Measurements from ENCODE around the gene EMSY.

Gene EMSY

DNA sequence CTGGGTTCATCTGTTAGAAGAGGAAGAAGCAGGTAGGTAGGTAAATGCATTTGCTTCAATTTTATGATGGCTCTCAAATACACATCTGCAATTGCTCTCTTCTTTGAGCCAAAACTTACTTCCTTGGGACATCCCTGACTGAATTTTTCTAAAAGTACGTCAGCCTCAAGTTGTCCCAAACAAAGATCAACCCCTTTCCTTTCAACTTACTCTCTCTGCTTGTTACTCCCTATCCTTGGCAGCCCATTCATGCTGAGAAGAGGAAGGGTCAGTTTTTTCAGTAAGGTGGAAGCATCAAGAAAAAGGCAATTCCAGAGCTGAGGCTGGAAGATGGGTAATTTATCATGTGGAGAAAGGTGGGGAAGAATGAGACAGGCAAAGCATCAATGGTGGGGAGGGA lies 114.5 kb downstream of the EMSY start:
- no peaks in the 10 kb centered on the region for H3K36me3 ChIP-seq (ENCODE audit: insufficient read depth, insufficient read length, low read length)
- H3K9me3 ChIP-seq (ENCODE audit: insufficient read depth, low read length), result no peaks in the 10 kb centered on the region
- H3K9ac ChIP-seq (ENCODE audit: insufficient read length, low read depth), result no peak overlapping the region
- no peak for TF ChIP-seq SUZ12 (IDR thresholded peaks at IDR 0.05; ENCODE audit: extremely low read depth, insufficient read depth, insufficient read length)
- no peak for TF ChIP-seq ZNF274 (IDR thresholded peaks at IDR 0.05; ENCODE audit: low read depth, low read length)
- TF ChIP-seq YY1 (IDR thresholded peaks at IDR 0.05; ENCODE audit: insufficient read depth, insufficient read length), result no peak
- DNase-seq (ENCODE audit: low read depth, low spot score), result no peak
- no peak overlapping the region for H3K4me3 ChIP-seq (ENCODE audit: insufficient read length, low read depth)
- H3K27me3 ChIP-seq (ENCODE audit: insufficient read depth, insufficient read length), result no peaks in the 10 kb centered on the region
- H3K4me1 ChIP-seq (ENCODE audit: insufficient read depth, insufficient read length), result no peaks in the 10 kb centered on the region

DNA sequence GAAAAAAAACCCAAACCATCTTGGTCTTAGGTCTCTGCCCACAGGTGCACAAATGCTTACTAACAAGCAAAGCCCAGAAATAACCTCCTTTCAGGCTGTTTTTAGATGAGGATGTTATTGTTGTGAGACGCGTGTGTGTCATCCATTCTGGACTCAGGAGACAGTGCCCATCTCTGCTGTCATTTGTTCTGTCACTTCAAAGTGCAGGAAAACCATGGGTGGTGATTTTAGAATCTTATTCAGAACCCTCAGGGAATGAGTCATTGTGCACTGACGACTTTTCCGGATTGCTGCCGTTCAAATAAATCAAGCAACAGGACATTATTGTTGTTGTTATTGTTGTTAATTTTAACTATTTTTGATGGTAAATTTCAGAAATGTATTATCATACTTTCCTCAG lies 115.4 kb downstream of the EMSY start:
- Histone ChIP-seq H3K4me1 (ENCODE audit: insufficient read depth, insufficient read length) (no peaks in the 10 kb centered on the region), H3K36me3 (ENCODE audit: insufficient read depth, insufficient read length, low read length) (no peaks in the 10 kb centered on the region), H3K27me3 (ENCODE audit: insufficient read depth, insufficient read length) (no peaks in the 10 kb centered on the region), H3K4me3 (ENCODE audit: insufficient read length, low read depth) (no peak overlapping the region), H3K9ac (ENCODE audit: insufficient read length, low read depth) (no peak overlapping the region), H3K9me3 (ENCODE audit: insufficient read depth, low read length) (no peaks in the 10 kb centered on the region)
- DNase-seq (ENCODE audit: low read depth, low spot score), result no peak
- TF ChIP-seq YY1 (IDR thresholded peaks at IDR 0.05; ENCODE audit: insufficient read depth, insufficient read length) (no peak), SUZ12 (IDR thresholded peaks at IDR 0.05; ENCODE audit: extremely low read depth, insufficient read depth, insufficient read length) (no peak), ZNF274 (IDR thresholded peaks at IDR 0.05; ENCODE audit: low read depth, low read length) (no peak)

- no peaks in the 10 kb centered on the region for H3K36me3 ChIP-seq (ENCODE audit: insufficient read depth, insufficient read length, low read length)
- no peak overlapping the region for H3K9ac ChIP-seq (ENCODE audit: insufficient read length, low read depth)
- no peaks in the 10 kb centered on the region for H3K4me1 ChIP-seq (ENCODE audit: insufficient read depth, insufficient read length)
- H3K9me3 ChIP-seq (ENCODE audit: insufficient read depth, low read length), result no peaks in the 10 kb centered on the region
- DNase-seq (ENCODE audit: low read depth, low spot score), result no peak
- no peaks in the 10 kb centered on the region for H3K27me3 ChIP-seq (ENCODE audit: insufficient read depth, insufficient read length)
- H3K4me3 ChIP-seq (ENCODE audit: insufficient read length, low read depth), result no peak overlapping the region
- TF ChIP-seq SUZ12 (IDR thresholded peaks at IDR 0.05; ENCODE audit: extremely low read depth, insufficient read depth, insufficient read length) (no peak), ZNF274 (IDR thresholded peaks at IDR 0.05; ENCODE audit: low read depth, low read length) (no peak), YY1 (IDR thresholded peaks at IDR 0.05; ENCODE audit: insufficient read depth, insufficient read length) (no peak)
Measured at GRCh38 chr11:76561245-76561644, 116.4 kb downstream of the EMSY start.

DNA sequence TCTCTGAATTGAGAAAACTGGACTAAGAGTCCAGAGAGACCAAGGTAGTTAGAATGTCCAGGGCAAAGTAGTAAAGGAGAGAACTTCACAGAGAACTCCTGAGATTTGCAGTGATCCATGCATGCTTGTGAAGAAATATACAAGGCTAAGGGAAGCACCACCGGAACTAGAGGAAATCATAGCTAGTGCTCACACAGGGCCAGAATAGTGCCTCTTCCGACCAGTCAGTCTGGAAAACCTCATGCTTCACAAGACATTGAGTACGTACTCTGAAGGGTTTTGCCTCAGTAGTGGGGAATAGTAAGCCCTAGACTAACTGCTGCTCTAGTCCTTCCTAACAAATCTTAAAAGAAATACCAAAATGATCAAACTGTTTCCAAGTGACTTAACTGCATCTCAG lies 117.7 kb downstream of the EMSY start:
- Histone ChIP-seq H3K9ac (ENCODE audit: insufficient read length, low read depth) (no peak overlapping the region), H3K27me3 (ENCODE audit: insufficient read depth, insufficient read length) (no peaks in the 10 kb centered on the region), H3K4me1 (ENCODE audit: insufficient read depth, insufficient read length) (no peaks in the 10 kb centered on the region), H3K9me3 (ENCODE audit: insufficient read depth, low read length) (no peaks in the 10 kb centered on the region), H3K36me3 (ENCODE audit: insufficient read depth, insufficient read length, low read length) (no peaks in the 10 kb centered on the region), H3K4me3 (ENCODE audit: insufficient read length, low read depth) (no peak overlapping the region)
- TF ChIP-seq SUZ12 (IDR thresholded peaks at IDR 0.05; ENCODE audit: extremely low read depth, insufficient read depth, insufficient read length) (no peak), ZNF274 (IDR thresholded peaks at IDR 0.05; ENCODE audit: low read depth, low read length) (no peak), YY1 (IDR thresholded peaks at IDR 0.05; ENCODE audit: insufficient read depth, insufficient read length) (no peak)
- DNase-seq (ENCODE audit: low read depth, low spot score), result no peak

GRCh38 chr11:76564364-76564763 lies 119.5 kb downstream of the EMSY start:
- H3K9me3 ChIP-seq (ENCODE audit: insufficient read depth, low read length), result no peaks in the 10 kb centered on the region

GRCh38 chr11:76566811-76567210 lies 122.0 kb downstream of the EMSY start:
- no peak for DNase-seq (ENCODE audit: low read depth, low spot score)
- TF ChIP-seq YY1 (IDR thresholded peaks at IDR 0.05; ENCODE audit: insufficient read depth, insufficient read length) (no peak), ZNF274 (IDR thresholded peaks at IDR 0.05; ENCODE audit: low read depth, low read length) (no peak), SUZ12 (IDR thresholded peaks at IDR 0.05; ENCODE audit: extremely low read depth, insufficient read depth, insufficient read length) (no peak)
- Histone ChIP-seq H3K4me3 (ENCODE audit: insufficient read length, low read depth) (no peak overlapping the region), H3K4me1 (ENCODE audit: insufficient read depth, insufficient read length) (no peaks in the 10 kb centered on the region), H3K9ac (ENCODE audit: insufficient read length, low read depth) (no peak overlapping the region), H3K9me3 (ENCODE audit: insufficient read depth, low read length) (no peaks in the 10 kb centered on the region), H3K36me3 (ENCODE audit: insufficient read depth, insufficient read length, low read length) (no peaks in the 10 kb centered on the region), H3K27me3 (ENCODE audit: insufficient read depth, insufficient read length) (no peaks in the 10 kb centered on the region)

More at GRCh38 chr11:76564364-76564763, 119.5 kb downstream of the EMSY start:
- no peaks in the 10 kb centered on the region for H3K36me3 ChIP-seq (ENCODE audit: insufficient read depth, insufficient read length, low read length)
- no peaks in the 10 kb centered on the region for H3K4me1 ChIP-seq (ENCODE audit: insufficient read depth, insufficient read length)
- H3K4me3 ChIP-seq (ENCODE audit: insufficient read length, low read depth), result no peak overlapping the region
- no peak for DNase-seq (ENCODE audit: low read depth, low spot score)
- H3K27me3 ChIP-seq (ENCODE audit: insufficient read depth, insufficient read length), result no peaks in the 10 kb centered on the region
- TF ChIP-seq YY1 (IDR thresholded peaks at IDR 0.05; ENCODE audit: insufficient read depth, insufficient read length), result no peak
- no peak for TF ChIP-seq ZNF274 (IDR thresholded peaks at IDR 0.05; ENCODE audit: low read depth, low read length)
- TF ChIP-seq SUZ12 (IDR thresholded peaks at IDR 0.05; ENCODE audit: extremely low read depth, insufficient read depth, insufficient read length), result no peak
- no peak overlapping the region for H3K9ac ChIP-seq (ENCODE audit: insufficient read length, low read depth)

- no peak overlapping the region for H3K9ac ChIP-seq (ENCODE audit: insufficient read length, low read depth)
- DNase-seq (ENCODE audit: low read depth, low spot score), result no peak
- H3K4me3 ChIP-seq (ENCODE audit: insufficient read length, low read depth), result no peak overlapping the region
- H3K36me3 ChIP-seq (ENCODE audit: insufficient read depth, insufficient read length, low read length), result no peaks in the 10 kb centered on the region
- H3K27me3 ChIP-seq (ENCODE audit: insufficient read depth, insufficient read length), result no peaks in the 10 kb centered on the region
- no peaks in the 10 kb centered on the region for H3K4me1 ChIP-seq (ENCODE audit: insufficient read depth, insufficient read length)
- no peak for TF ChIP-seq ZNF274 (IDR thresholded peaks at IDR 0.05; ENCODE audit: low read depth, low read length)
- TF ChIP-seq YY1 (IDR thresholded peaks at IDR 0.05; ENCODE audit: insufficient read depth, insufficient read length), result no peak
- TF ChIP-seq SUZ12 (IDR thresholded peaks at IDR 0.05; ENCODE audit: extremely low read depth, insufficient read depth, insufficient read length), result no peak
- no peaks in the 10 kb centered on the region for H3K9me3 ChIP-seq (ENCODE audit: insufficient read depth, low read length)
Measured at GRCh38 chr11:76567261-76567660, 122.4 kb downstream of the EMSY start.

Data from NT2/D1 (cell line).